ENCODE results near the gene GPR158.

GPR158 gene

DNA sequence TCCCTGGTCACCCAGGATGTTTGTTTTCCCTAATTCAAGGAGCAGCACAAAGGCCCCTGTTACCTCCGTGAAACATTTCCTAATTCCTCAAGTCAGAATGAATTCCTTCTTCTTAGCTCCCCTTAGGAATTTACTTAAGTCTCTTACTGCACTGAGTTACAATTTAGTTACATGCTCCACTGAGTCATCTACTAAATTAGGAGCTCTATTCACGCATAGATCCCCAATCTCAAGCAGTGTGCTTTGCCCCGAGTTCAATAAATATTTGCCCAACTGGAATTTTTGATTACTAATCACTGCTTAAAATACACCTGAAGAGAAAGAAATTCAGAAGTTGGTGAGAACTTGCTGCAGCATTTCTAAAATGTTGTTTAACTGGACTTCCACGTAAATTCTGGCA is 429.8 kb downstream of the GPR158 start:
- H3K36me3 ChIP-seq (ENCODE audit: control insufficient read depth, insufficient read depth, low read length) = no peaks in the 10 kb centered on the region
- H3K27me3 ChIP-seq (ENCODE audit: control insufficient read depth, insufficient read depth, low read length) = no peaks in the 10 kb centered on the region
- no peak for DNase-seq (ENCODE audit: low read depth, low spot score)
- no peak overlapping the region for H3K4me3 ChIP-seq (ENCODE audit: low read length)
- no peak overlapping the region for H3K27ac ChIP-seq (ENCODE audit: low read length)
- no CpG with 5 or more reads among the region's 4 CpGs for WGBS (ENCODE audit: insufficient coverage, insufficient read length)
- H3K9me3 ChIP-seq (ENCODE audit: control insufficient read depth, insufficient read depth, low read length) = no peaks in the 10 kb centered on the region
- no peaks in the 10 kb centered on the region for H3K4me1 ChIP-seq (ENCODE audit: control insufficient read depth, insufficient read depth, low read length)

- H3K9me3 ChIP-seq (ENCODE audit: control insufficient read depth, insufficient read depth, low read length) = no peaks in the 10 kb centered on the region
- H3K27me3 ChIP-seq (ENCODE audit: control insufficient read depth, insufficient read depth, low read length) = no peaks in the 10 kb centered on the region
- DNase-seq (ENCODE audit: low read depth, low spot score) = no peak
- H3K4me1 ChIP-seq (ENCODE audit: control insufficient read depth, insufficient read depth, low read length) = no peaks in the 10 kb centered on the region
- H3K27ac ChIP-seq (ENCODE audit: low read length) = no peak overlapping the region
- no peaks in the 10 kb centered on the region for H3K36me3 ChIP-seq (ENCODE audit: control insufficient read depth, insufficient read depth, low read length)
- WGBS (ENCODE audit: insufficient coverage, insufficient read length) = no CpG with 5 or more reads among the region's 2 CpGs
- H3K4me3 ChIP-seq (ENCODE audit: low read length) = no peak overlapping the region
Observed at GRCh38 chr10:25614652-25615051, 439.9 kb downstream of the GPR158 start.

- Histone ChIP-seq H3K36me3 (ENCODE audit: control insufficient read depth, insufficient read depth, low read length) (no peaks in the 10 kb centered on the region), H3K4me1 (ENCODE audit: control insufficient read depth, insufficient read depth, low read length) (no peaks in the 10 kb centered on the region), H3K4me3 (ENCODE audit: low read length) (no peak overlapping the region), H3K27me3 (ENCODE audit: control insufficient read depth, insufficient read depth, low read length) (no peaks in the 10 kb centered on the region), H3K9me3 (ENCODE audit: control insufficient read depth, insufficient read depth, low read length) (no peaks in the 10 kb centered on the region), H3K27ac (ENCODE audit: low read length) (no peak overlapping the region)
- no peak for DNase-seq (ENCODE audit: low read depth, low spot score)
- WGBS (ENCODE audit: insufficient coverage, insufficient read length) = no CpG with 5 or more reads among the region's 5 CpGs
Observed at GRCh38 chr10:25615926-25616325, 441.1 kb downstream of the GPR158 start.

DNA sequence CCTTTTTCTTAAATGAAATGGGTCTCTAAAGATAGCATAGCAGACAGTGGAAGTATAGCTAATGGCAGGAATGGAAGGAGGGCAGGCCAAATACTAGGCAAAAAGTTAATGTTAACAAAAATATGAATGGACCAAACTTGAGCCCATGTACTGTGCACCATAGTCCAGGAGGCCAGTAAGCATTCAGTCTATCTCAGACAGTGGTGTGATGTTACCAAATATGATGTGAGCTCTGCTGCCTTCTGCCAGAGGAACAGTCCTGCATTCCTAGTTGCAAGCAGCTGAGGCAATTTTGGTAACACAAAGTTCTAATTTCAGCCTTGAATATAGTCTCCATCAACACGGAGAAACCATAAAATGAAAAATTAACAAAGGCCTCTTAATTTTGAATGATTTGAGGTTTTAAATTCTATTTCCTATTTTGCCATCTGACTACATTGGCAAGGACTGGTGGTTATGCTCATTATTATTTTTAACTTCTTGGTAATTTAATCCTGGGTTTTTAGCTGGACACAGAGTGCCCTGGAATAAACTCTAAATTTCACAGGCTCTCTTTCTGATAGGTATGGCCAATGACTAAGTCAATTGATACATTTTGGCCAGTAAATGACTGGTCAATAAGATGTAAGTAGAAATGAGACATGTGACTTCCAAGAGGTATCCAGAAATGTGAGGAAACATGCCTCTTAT is 442.2 kb downstream of the GPR158 start:
- H3K27me3 ChIP-seq (ENCODE audit: control insufficient read depth, insufficient read depth, low read length) = no peaks in the 10 kb centered on the region
- DNase-seq (ENCODE audit: low read depth, low spot score) = no peak
- no CpG with 5 or more reads among the region's 1 CpG for WGBS (ENCODE audit: insufficient coverage, insufficient read length)
- H3K27ac ChIP-seq (ENCODE audit: low read length) = no peak overlapping the region
- H3K4me3 ChIP-seq (ENCODE audit: low read length) = no peak overlapping the region
- no peaks in the 10 kb centered on the region for H3K36me3 ChIP-seq (ENCODE audit: control insufficient read depth, insufficient read depth, low read length)
- no peaks in the 10 kb centered on the region for H3K4me1 ChIP-seq (ENCODE audit: control insufficient read depth, insufficient read depth, low read length)
- H3K9me3 ChIP-seq (ENCODE audit: control insufficient read depth, insufficient read depth, low read length) = no peaks in the 10 kb centered on the region

- DNase-seq (ENCODE audit: low read depth, low spot score) = no peak
Observed at GRCh38 chr10:25627606-25628005, 452.8 kb downstream of the GPR158 start.

DNA sequence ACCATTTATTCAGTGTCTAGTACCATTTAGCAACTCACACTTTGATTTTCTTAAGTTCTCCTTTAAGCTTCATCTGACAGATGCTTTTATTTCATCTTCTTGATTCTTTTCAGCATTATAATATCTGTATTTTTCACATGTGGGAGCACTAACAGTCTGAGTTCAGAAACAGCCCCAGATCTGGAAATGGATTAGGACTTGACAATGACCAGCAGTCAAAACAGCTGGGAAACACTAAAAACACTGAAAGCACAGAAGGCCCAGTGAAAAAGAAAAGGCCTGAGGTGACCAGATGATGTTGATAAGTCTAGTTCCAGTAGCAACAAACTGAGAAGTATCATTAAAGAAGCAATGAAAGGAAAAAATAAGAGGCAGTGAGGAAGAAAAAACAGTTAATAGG is 454.5 kb downstream of the GPR158 start:
- DNase-seq (ENCODE audit: low read depth, low spot score) = no peak
- Histone ChIP-seq H3K27me3 (ENCODE audit: control insufficient read depth, insufficient read depth, low read length) (no peaks in the 10 kb centered on the region), H3K9me3 (ENCODE audit: control insufficient read depth, insufficient read depth, low read length) (no peaks in the 10 kb centered on the region), H3K27ac (ENCODE audit: low read length) (no peak overlapping the region), H3K36me3 (ENCODE audit: control insufficient read depth, insufficient read depth, low read length) (no peaks in the 10 kb centered on the region), H3K4me1 (ENCODE audit: control insufficient read depth, insufficient read depth, low read length) (no peaks in the 10 kb centered on the region), H3K4me3 (ENCODE audit: low read length) (no peak overlapping the region)

More at GRCh38 chr10:25627606-25628005, 452.8 kb downstream of the GPR158 start:
- H3K4me1 ChIP-seq (ENCODE audit: control insufficient read depth, insufficient read depth, low read length) = no peaks in the 10 kb centered on the region
- H3K27ac ChIP-seq (ENCODE audit: low read length) = no peak overlapping the region
- no peak overlapping the region for H3K4me3 ChIP-seq (ENCODE audit: low read length)
- H3K27me3 ChIP-seq (ENCODE audit: control insufficient read depth, insufficient read depth, low read length) = no peaks in the 10 kb centered on the region
- WGBS (ENCODE audit: insufficient coverage, insufficient read length) = no CpG with 5 or more reads among the region's 3 CpGs
- no peaks in the 10 kb centered on the region for H3K9me3 ChIP-seq (ENCODE audit: control insufficient read depth, insufficient read depth, low read length)
- no peaks in the 10 kb centered on the region for H3K36me3 ChIP-seq (ENCODE audit: control insufficient read depth, insufficient read depth, low read length)

GRCh38 chr10:25631471-25631870 is 456.7 kb downstream of the GPR158 start:
- H3K4me3 ChIP-seq (ENCODE audit: low read length) = no peak overlapping the region
- H3K27ac ChIP-seq (ENCODE audit: low read length) = no peak overlapping the region
- no CpG with 5 or more reads among the region's 4 CpGs for WGBS (ENCODE audit: insufficient coverage, insufficient read length)
- no peaks in the 10 kb centered on the region for H3K36me3 ChIP-seq (ENCODE audit: control insufficient read depth, insufficient read depth, low read length)
- no peaks in the 10 kb centered on the region; the same call in 1 of the 2 replicates for H3K27me3 ChIP-seq (ENCODE audit: control insufficient read depth, insufficient read depth, low read length)
- H3K9me3 ChIP-seq (ENCODE audit: control insufficient read depth, insufficient read depth, low read length) = no peaks in the 10 kb centered on the region
- H3K4me1 ChIP-seq (ENCODE audit: control insufficient read depth, insufficient read depth, low read length) = no peaks in the 10 kb centered on the region
- DNase-seq (ENCODE audit: low read depth, low spot score) = no peak

DNA sequence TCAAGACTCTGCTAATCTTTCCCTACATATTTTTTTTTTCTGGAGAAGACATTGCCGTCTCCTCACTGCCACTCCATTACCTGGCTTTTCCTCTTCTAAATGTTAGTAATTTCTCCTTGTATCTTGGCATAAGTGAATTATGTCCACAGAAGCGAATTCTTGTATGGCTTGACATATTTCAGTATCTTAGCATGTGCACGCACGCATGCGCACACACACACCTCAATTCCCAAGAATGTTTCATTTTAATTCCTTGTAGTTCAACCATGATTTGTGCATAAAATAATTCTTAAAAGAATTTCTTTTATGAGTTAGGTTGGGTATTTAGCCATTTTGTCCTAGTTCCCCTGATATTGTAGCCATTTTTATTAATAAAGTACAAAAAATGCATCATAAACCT is 458.0 kb downstream of the GPR158 start:
- Histone ChIP-seq H3K27ac (ENCODE audit: low read length) (no peak overlapping the region), H3K4me1 (ENCODE audit: control insufficient read depth, insufficient read depth, low read length) (no peaks in the 10 kb centered on the region), H3K27me3 (ENCODE audit: control insufficient read depth, insufficient read depth, low read length) (no peaks in the 10 kb centered on the region; the same call in 1 of the 2 replicates), H3K4me3 (ENCODE audit: low read length) (no peak overlapping the region), H3K36me3 (ENCODE audit: control insufficient read depth, insufficient read depth, low read length) (no peaks in the 10 kb centered on the region), H3K9me3 (ENCODE audit: control insufficient read depth, insufficient read depth, low read length) (no peaks in the 10 kb centered on the region)
- WGBS (ENCODE audit: insufficient coverage, insufficient read length) = no CpG with 5 or more reads among the region's 5 CpGs
- no peak for DNase-seq (ENCODE audit: low read depth, low spot score)

GRCh38 chr10:25633542-25633941 is 458.7 kb downstream of the GPR158 start:
- no peaks in the 10 kb centered on the region; the same call in 1 of the 2 replicates for H3K27me3 ChIP-seq (ENCODE audit: control insufficient read depth, insufficient read depth, low read length)
- H3K9me3 ChIP-seq (ENCODE audit: control insufficient read depth, insufficient read depth, low read length) = no peaks in the 10 kb centered on the region
- H3K4me3 ChIP-seq (ENCODE audit: low read length) = no peak overlapping the region
- no peaks in the 10 kb centered on the region for H3K36me3 ChIP-seq (ENCODE audit: control insufficient read depth, insufficient read depth, low read length)
- no peaks in the 10 kb centered on the region for H3K4me1 ChIP-seq (ENCODE audit: control insufficient read depth, insufficient read depth, low read length)
- H3K27ac ChIP-seq (ENCODE audit: low read length) = no peak overlapping the region
- no CpG with 5 or more reads among the region's 2 CpGs for WGBS (ENCODE audit: insufficient coverage, insufficient read length)
- no peak for DNase-seq (ENCODE audit: low read depth, low spot score)

- no peaks in the 10 kb centered on the region for H3K4me1 ChIP-seq (ENCODE audit: control insufficient read depth, insufficient read depth, low read length)
- H3K27ac ChIP-seq (ENCODE audit: low read length) = no peak overlapping the region
- no peak for DNase-seq (ENCODE audit: low read depth, low spot score)
- H3K27me3 ChIP-seq (ENCODE audit: control insufficient read depth, insufficient read depth, low read length) = no peaks in the 10 kb centered on the region
- no CpG with 5 or more reads among the region's 2 CpGs for WGBS (ENCODE audit: insufficient coverage, insufficient read length)
- no peak overlapping the region for H3K4me3 ChIP-seq (ENCODE audit: low read length)
- no peaks in the 10 kb centered on the region for H3K36me3 ChIP-seq (ENCODE audit: control insufficient read depth, insufficient read depth, low read length)
- no peaks in the 10 kb centered on the region for H3K9me3 ChIP-seq (ENCODE audit: control insufficient read depth, insufficient read depth, low read length)
Observed at GRCh38 chr10:25639646-25640045, 464.8 kb downstream of the GPR158 start.

DNA sequence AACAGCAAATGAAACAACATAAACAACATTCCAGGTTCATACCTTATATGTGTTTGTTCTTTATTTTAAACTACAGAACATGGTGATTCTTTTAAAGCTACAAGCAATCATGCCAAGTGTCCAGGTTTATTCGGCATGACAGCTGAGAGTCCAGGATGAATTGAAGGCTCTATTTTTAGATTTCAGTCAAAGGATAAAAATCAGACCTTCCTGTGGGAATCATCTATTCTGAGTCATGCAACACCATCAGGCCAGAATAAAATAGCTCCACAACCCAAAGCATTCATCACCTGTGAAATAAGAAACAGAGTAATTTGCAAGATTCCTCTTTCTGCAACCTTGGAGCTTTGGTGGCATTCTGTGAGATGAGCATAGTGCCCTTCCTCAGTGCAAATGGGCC is 466.8 kb downstream of the GPR158 start:
- Histone ChIP-seq H3K27ac (ENCODE audit: low read length) (no peak overlapping the region), H3K4me1 (ENCODE audit: control insufficient read depth, insufficient read depth, low read length) (no peaks in the 10 kb centered on the region), H3K4me3 (ENCODE audit: low read length) (no peak overlapping the region), H3K27me3 (ENCODE audit: control insufficient read depth, insufficient read depth, low read length) (no peaks in the 10 kb centered on the region), H3K9me3 (ENCODE audit: control insufficient read depth, insufficient read depth, low read length) (no peaks in the 10 kb centered on the region), H3K36me3 (ENCODE audit: control insufficient read depth, insufficient read depth, low read length) (no peaks in the 10 kb centered on the region)
- DNase-seq (ENCODE audit: low read depth, low spot score) = no peak
- WGBS (ENCODE audit: insufficient coverage, insufficient read length) = no CpG with 5 or more reads among the region's 1 CpG
